ENCODE data around the gene CENPVL1. TPM values are rescaled to one million over a fixed set of nuclear protein-coding genes. Genes with fewer than 3 reads are reported as not detected.
"Not testable (repeated sequence)": the region's sequence is repeated elsewhere in the genome, so short reads cannot be mapped to it uniquely, and the experiment has no call there.

CENPVL1 gene
- total RNA-seq (not detected), polyA plus RNA-seq (not detected)

- H3K27ac Mint-ChIP-seq; H3K27me3 Mint-ChIP-seq; H3K36me3 Mint-ChIP-seq; H3K4me1 ChIP-seq (ENCODE audit: insufficient read depth, low read length); H3K27ac ChIP-seq (ENCODE audit: low read depth, low read length); DNase-seq; H3K4me3 Mint-ChIP-seq; H3K4me1 Mint-ChIP-seq; H3K27me3 ChIP-seq (ENCODE audit: insufficient read depth, low read length); H3K4me3 ChIP-seq (ENCODE audit: low read length in 2 of 2); CTCF ChIA-PET (ENCODE audit: partially characterized antibody); POLR2A ChIA-PET (ENCODE audit: partially characterized antibody); H3K36me3 ChIP-seq (ENCODE audit: insufficient read depth, low read length); H3K9me3 ChIP-seq (ENCODE audit: control insufficient read depth in 1 of 2, low read length in 2 of 2); intact Hi-C loops (cut with micrococcal nuclease); H3K9me3 Mint-ChIP-seq: not testable (repeated sequence)
These were observed at the start of gene CENPVL1 for GRCh38 chrX:51710277-51711164. Gene CENPVL1 (plus strand): TSS chrX:51710512. CDS start chrX:51710512, 0 bp downstream.

- no peaks in the 10 kb centered on the region for H3K36me3 Mint-ChIP-seq
- no peak overlapping the region for H3K27ac Mint-ChIP-seq
- H3K4me3 Mint-ChIP-seq = no peak overlapping the region
- DNase-seq = no peak
- no peak overlapping the region for H3K4me3 ChIP-seq (ENCODE audit: low read length in 2 of 2)
- no peaks in the 10 kb centered on the region for H3K4me1 ChIP-seq (ENCODE audit: insufficient read depth, low read length)
- ChIA-PET POLR2A (ENCODE audit: partially characterized antibody) (no interaction called here), CTCF (ENCODE audit: partially characterized antibody) (interaction anchor here (0.7 kb wide), 1 partner anchor 416 kb away, joined by 4 read pairs; no protein-coding TSS in a partner anchor)
- H3K9me3 Mint-ChIP-seq = no peaks in the 10 kb centered on the region
- H3K9me3 ChIP-seq (ENCODE audit: control insufficient read depth in 1 of 2, low read length in 2 of 2) = no peaks in the 10 kb centered on the region
- H3K27ac ChIP-seq (ENCODE audit: low read depth, low read length) = no peak overlapping the region
- H3K4me1 Mint-ChIP-seq = peaks cover 0 to 3% (median 0%) of the 10 kb centered on the region in 4 donors
- no peaks in the 10 kb centered on the region for H3K27me3 ChIP-seq (ENCODE audit: insufficient read depth, low read length)
- no peaks in the 10 kb centered on the region for H3K36me3 ChIP-seq (ENCODE audit: insufficient read depth, low read length)
- intact Hi-C loops (cut with micrococcal nuclease) = no loop called here
- peaks cover 5 to 6% of the 10 kb centered on the region in 2 donors for H3K27me3 Mint-ChIP-seq
These were observed 44.3 kb upstream of the CENPVL1 start for GRCh38 chrX:51665981-51666380.

GRCh38 chrX:51679689-51680433 is 30.5 kb upstream of the CENPVL1 start:
- CTCF ChIA-PET (ENCODE audit: partially characterized antibody); intact Hi-C loops (cut with micrococcal nuclease); H3K27ac Mint-ChIP-seq: not testable (repeated sequence)

GRCh38 chrX:51681808-51682719 is 28.2 kb upstream of the CENPVL1 start:
- CTCF ChIA-PET (ENCODE audit: partially characterized antibody); intact Hi-C loops (cut with micrococcal nuclease); H3K9me3 ChIP-seq (ENCODE audit: control insufficient read depth in 1 of 2, low read length in 2 of 2); H3K9me3 Mint-ChIP-seq; DNase-seq; H3K27me3 Mint-ChIP-seq; POLR2A ChIA-PET (ENCODE audit: partially characterized antibody); H3K4me3 ChIP-seq (ENCODE audit: low read length in 2 of 2); H3K4me3 Mint-ChIP-seq; H3K27ac ChIP-seq (ENCODE audit: low read depth, low read length); H3K27me3 ChIP-seq (ENCODE audit: insufficient read depth, low read length); H3K4me1 ChIP-seq (ENCODE audit: insufficient read depth, low read length); H3K4me1 Mint-ChIP-seq; H3K36me3 Mint-ChIP-seq; H3K36me3 ChIP-seq (ENCODE audit: insufficient read depth, low read length); H3K27ac Mint-ChIP-seq: not testable (repeated sequence)

More at GRCh38 chrX:51679689-51680433, 30.5 kb upstream of the CENPVL1 start:
- H3K27ac ChIP-seq (ENCODE audit: low read depth, low read length); H3K4me1 Mint-ChIP-seq; H3K4me3 Mint-ChIP-seq; H3K27me3 Mint-ChIP-seq; DNase-seq; H3K9me3 Mint-ChIP-seq; H3K36me3 Mint-ChIP-seq; H3K4me3 ChIP-seq (ENCODE audit: low read length in 2 of 2); H3K9me3 ChIP-seq (ENCODE audit: control insufficient read depth in 1 of 2, low read length in 2 of 2); H3K27me3 ChIP-seq (ENCODE audit: insufficient read depth, low read length); H3K4me1 ChIP-seq (ENCODE audit: insufficient read depth, low read length); H3K36me3 ChIP-seq (ENCODE audit: insufficient read depth, low read length); POLR2A ChIA-PET (ENCODE audit: partially characterized antibody): not testable (repeated sequence)

- H3K4me3 Mint-ChIP-seq; H3K9me3 ChIP-seq (ENCODE audit: control insufficient read depth in 1 of 2, low read length in 2 of 2); intact Hi-C loops (cut with micrococcal nuclease); CTCF ChIA-PET (ENCODE audit: partially characterized antibody); H3K36me3 Mint-ChIP-seq; H3K4me1 Mint-ChIP-seq; H3K4me3 ChIP-seq (ENCODE audit: low read length in 2 of 2); H3K27me3 ChIP-seq (ENCODE audit: insufficient read depth, low read length); DNase-seq; POLR2A ChIA-PET (ENCODE audit: partially characterized antibody); H3K36me3 ChIP-seq (ENCODE audit: insufficient read depth, low read length); H3K9me3 Mint-ChIP-seq; H3K4me1 ChIP-seq (ENCODE audit: insufficient read depth, low read length); H3K27ac ChIP-seq (ENCODE audit: low read depth, low read length); H3K27me3 Mint-ChIP-seq; H3K27ac Mint-ChIP-seq: not testable (repeated sequence)
These were observed 27.6 kb upstream of the CENPVL1 start, which contains the start of gene CENPVL2 for GRCh38 chrX:51682720-51683062. Gene CENPVL2 (minus strand): TSS chrX:51682831. CDS start chrX:51682831, 0 bp downstream.

GRCh38 chrX:51694254-51694653 is 16.1 kb upstream of the CENPVL1 start:
- POLR2A ChIA-PET (ENCODE audit: partially characterized antibody) = no interaction called here

GRCh38 chrX:51697397-51697796 is 12.9 kb upstream of the CENPVL1 start:
- DNase-seq = no peak
- H3K27me3 Mint-ChIP-seq = peaks cover 0 to 14% of the 10 kb centered on the region in 2 donors
- no peak overlapping the region for H3K4me3 Mint-ChIP-seq
- H3K4me1 ChIP-seq (ENCODE audit: insufficient read depth, low read length) = no peaks in the 10 kb centered on the region
- no peaks in the 10 kb centered on the region for H3K9me3 Mint-ChIP-seq
- no peaks in the 10 kb centered on the region for H3K27me3 ChIP-seq (ENCODE audit: insufficient read depth, low read length)
- H3K36me3 ChIP-seq (ENCODE audit: insufficient read depth, low read length) = no peaks in the 10 kb centered on the region
- ChIA-PET CTCF (ENCODE audit: partially characterized antibody) (no interaction called here), POLR2A (ENCODE audit: partially characterized antibody) (no interaction called here)
- H3K27ac ChIP-seq (ENCODE audit: low read depth, low read length) = no peak overlapping the region
- no peaks in the 10 kb centered on the region for H3K9me3 ChIP-seq (ENCODE audit: control insufficient read depth in 1 of 2, low read length in 2 of 2)
- intact Hi-C loops (cut with micrococcal nuclease) = no loop called here
- H3K36me3 Mint-ChIP-seq = no peaks in the 10 kb centered on the region
- H3K27ac Mint-ChIP-seq = no peak overlapping the region
- no peak overlapping the region for H3K4me3 ChIP-seq (ENCODE audit: low read length in 2 of 2)
- no peaks in the 10 kb centered on the region for H3K4me1 Mint-ChIP-seq

More at GRCh38 chrX:51694254-51694653, 16.1 kb upstream of the CENPVL1 start:
- Histone ChIP-seq H3K4me3 (ENCODE audit: low read length in 2 of 2) (no peak overlapping the region), H3K27me3 (ENCODE audit: insufficient read depth, low read length) (no peaks in the 10 kb centered on the region), H3K9me3 (ENCODE audit: control insufficient read depth in 1 of 2, low read length in 2 of 2) (no peaks in the 10 kb centered on the region), H3K27ac (ENCODE audit: low read depth, low read length) (no peak overlapping the region), H3K36me3 (ENCODE audit: insufficient read depth, low read length) (no peaks in the 10 kb centered on the region), H3K4me1 (ENCODE audit: insufficient read depth, low read length) (no peaks in the 10 kb centered on the region)
- CTCF ChIA-PET (ENCODE audit: partially characterized antibody) = no interaction called here
- intact Hi-C loops (cut with micrococcal nuclease) = no loop called here
- H3K4me1 Mint-ChIP-seq = no peaks in the 10 kb centered on the region
- H3K9me3 Mint-ChIP-seq = no peaks in the 10 kb centered on the region
- no peak overlapping the region for H3K27ac Mint-ChIP-seq
- DNase-seq = no peak
- peaks cover 0 to 10% of the 10 kb centered on the region in 2 donors for H3K27me3 Mint-ChIP-seq
- H3K36me3 Mint-ChIP-seq = no peaks in the 10 kb centered on the region
- H3K4me3 Mint-ChIP-seq = no peak overlapping the region

All from CD4-positive, alpha-beta memory T cell (primary cell).